Mucosa of stomach (tissue), 1 donor: ENCODE results near the gene ODAD3.
"Not testable (repeated sequence)": the region's sequence is repeated elsewhere in the genome, so short reads cannot be mapped to it uniquely, and the experiment has no call there.

Experiments
- H3K27me3 ChIP-seq: one replicate; pipeline ENCODE4 v1.7.0; 2013; ENCODE audit warnings: mild to moderate bottlenecking, low read length; ENCODE audit not compliant: control insufficient read depth, insufficient read depth
- H3K36me3 ChIP-seq: one replicate; pipeline ENCODE4 v1.7.0; 2013; ENCODE audit warnings: low read length; ENCODE audit not compliant: control insufficient read depth, insufficient read depth
- H3K4me1 ChIP-seq: one replicate; pipeline ENCODE4 v1.7.0; 2013; ENCODE audit warnings: mild to moderate bottlenecking, low read length; ENCODE audit not compliant: control insufficient read depth, insufficient read depth
- H3K4me3 ChIP-seq: one replicate; pipeline ENCODE4 v1.7.0; 2013; ENCODE audit warnings: low read length
- H3K9ac ChIP-seq: one replicate; pipeline ENCODE4 v1.7.0; 2013; ENCODE audit warnings: mild to moderate bottlenecking, low read length, moderate library complexity
- H3K9me3 ChIP-seq: one replicate; pipeline ENCODE4 v1.7.0; 2013; ENCODE audit warnings: mild to moderate bottlenecking, low read length, moderate library complexity; ENCODE audit not compliant: control insufficient read depth
- donor health status: Pancreatic carcinoma.

ODAD3 gene

GRCh38 chr19:11422163-11423065, 12.5 kb downstream of the ODAD3 start:
- Histone ChIP-seq H3K27me3 (peaks cover 53% of the 10 kb centered on the region), H3K4me1 (peaks cover 35% of the 10 kb centered on the region), H3K4me3 (peak overlapping the region; percentile 9)

DNA sequence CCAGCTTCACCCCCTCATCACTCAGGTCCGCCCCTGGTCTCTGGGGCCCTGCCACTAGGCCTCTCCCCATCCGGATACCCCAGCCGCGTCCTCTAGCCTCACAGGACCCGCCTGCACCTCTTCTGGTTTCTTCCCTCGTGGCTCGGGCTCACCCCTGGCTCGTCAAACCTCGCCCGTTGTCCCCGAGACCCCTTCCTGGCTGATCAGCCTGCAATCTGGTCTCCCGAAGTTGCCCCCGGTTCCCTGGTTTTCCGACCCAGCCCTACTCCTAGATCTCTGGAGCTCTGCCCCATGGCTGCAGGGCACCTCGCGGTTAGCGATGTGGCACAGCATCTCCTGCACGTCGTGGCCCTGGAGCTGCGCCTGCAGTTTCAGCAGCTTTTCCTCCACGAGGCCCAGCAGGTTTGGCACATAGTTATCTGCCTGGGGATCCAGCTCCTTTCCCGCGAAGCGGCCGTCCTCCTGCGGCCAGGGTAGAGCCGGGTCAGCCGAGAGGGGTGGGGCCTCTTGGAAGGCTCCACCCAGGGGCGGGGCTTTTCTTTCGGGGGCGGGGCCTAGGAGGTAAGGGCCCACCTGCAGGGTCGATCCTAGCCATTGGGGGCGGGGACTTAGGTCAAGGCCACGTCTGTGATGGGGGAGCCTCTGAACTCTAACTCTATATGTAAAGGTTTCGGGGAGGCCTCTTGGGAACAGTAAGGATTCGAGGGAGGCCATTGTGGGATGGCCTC, 13.4 kb downstream of the ODAD3 start:
- H3K4me3 ChIP-seq: peak overlapping the region; percentile 9
- no peaks in the 10 kb centered on the region for H3K36me3 ChIP-seq
- no peaks in the 10 kb centered on the region for H3K9me3 ChIP-seq
- peaks cover 35% of the 10 kb centered on the region for H3K4me1 ChIP-seq
- H3K27me3 ChIP-seq: peaks cover 53% of the 10 kb centered on the region
- H3K9ac ChIP-seq: no peak overlapping the region

More at GRCh38 chr19:11422163-11423065, 12.5 kb downstream of the ODAD3 start:
- Histone ChIP-seq H3K9ac (peak overlapping the region; percentile 39), H3K36me3 (no peaks in the 10 kb centered on the region), H3K9me3 (no peaks in the 10 kb centered on the region)

DNA sequence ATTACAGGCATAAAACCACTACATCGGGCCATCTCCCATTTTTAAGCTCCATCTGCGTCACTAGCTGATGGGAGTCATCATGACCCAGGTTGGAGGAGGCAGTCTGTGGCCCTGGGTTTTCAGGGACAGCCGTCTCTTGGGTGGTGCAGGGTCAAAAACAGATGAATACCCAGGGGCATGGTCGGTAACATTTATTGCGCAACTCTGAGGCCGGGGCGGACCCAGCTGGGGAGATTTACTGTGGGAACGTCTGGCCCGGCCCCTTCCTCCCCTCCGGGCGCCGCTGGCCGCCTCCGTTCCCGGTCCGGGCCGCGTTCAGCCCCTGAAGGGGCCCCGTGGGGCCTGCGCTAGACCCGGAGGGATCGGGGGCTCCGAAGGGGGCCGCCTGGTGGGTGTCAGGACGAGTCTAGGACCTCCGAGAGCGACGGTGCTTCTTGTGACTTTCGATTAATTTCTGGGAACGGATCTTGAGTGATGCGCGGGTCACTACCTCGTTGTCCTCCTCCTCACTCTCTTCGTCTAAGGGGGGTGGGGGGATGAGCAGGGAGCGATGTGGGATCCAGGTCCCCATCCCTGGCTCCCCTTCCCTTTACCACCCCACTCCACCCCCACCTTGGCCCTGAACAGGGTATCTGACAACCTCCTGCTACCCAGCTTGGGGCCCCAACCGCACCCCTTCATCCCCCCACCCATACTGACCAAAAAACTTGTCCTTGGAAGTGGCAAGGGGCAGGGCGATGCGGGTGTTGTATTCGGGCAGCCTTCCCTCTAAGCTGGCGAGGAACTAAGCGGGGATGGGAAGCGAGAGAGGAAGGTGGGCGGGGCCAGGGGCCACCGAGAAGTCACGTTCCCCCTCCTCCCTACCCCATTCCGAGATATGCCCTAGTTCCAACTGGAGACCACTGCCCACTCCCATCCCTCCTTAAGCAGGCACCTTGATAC, 14.2 kb downstream of the ODAD3 start:
- Histone ChIP-seq H3K27me3 (peaks cover 53% of the 10 kb centered on the region), H3K36me3 (no peaks in the 10 kb centered on the region), H3K9ac (peak overlapping the region; percentile 50), H3K4me1 (peaks cover 35% of the 10 kb centered on the region), H3K9me3 (no peaks in the 10 kb centered on the region), H3K4me3 (no peak overlapping the region)

- Histone ChIP-seq H3K27me3 (peaks cover 50% of the 10 kb centered on the region), H3K36me3 (no peaks in the 10 kb centered on the region), H3K4me1 (peaks cover 35% of the 10 kb centered on the region), H3K9ac (peak within 1 kb of the TSS; percentile 59), H3K4me3 (peak within 1 kb of the TSS; percentile 56), H3K9me3 (no peaks in the 10 kb centered on the region)
Observed at GRCh38 chr19:11418549-11419506, 16.1 kb downstream of the ODAD3 start, which contains the start of gene RGL3. TSS of gene RGL3 (minus strand) at chr19:11419314. CDS start at chr19:11419278, 36 bp downstream.

DNA sequence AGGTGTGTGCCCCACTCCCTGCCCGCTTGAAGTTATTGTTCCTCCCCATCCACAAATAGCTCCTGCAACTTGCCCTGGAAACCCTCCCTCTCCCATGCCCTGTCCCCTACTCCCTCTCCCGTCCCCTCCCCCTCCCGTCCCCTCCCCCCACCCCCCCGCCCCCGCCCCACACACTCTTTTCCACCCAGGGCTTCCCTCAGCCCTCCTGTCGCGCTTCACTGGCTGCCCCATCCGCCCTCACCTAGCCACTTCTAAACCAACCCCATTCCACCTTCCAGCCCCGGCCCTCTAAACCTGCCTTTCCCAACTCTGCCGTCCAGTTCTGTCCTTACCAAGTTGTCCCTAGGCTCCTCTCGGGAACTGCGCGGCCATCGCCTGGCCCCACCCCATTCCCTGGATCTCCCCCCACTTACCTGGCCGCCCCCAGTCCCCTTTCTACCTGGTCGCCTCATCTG, 16.8 kb downstream of the ODAD3 start:
- H3K4me3 ChIP-seq: no peak overlapping the region
- H3K27me3 ChIP-seq: peaks cover 43% of the 10 kb centered on the region
- H3K36me3 ChIP-seq: no peaks in the 10 kb centered on the region
- peak overlapping the region; percentile 59 for H3K9ac ChIP-seq
- no peaks in the 10 kb centered on the region for H3K9me3 ChIP-seq
- peaks cover 35% of the 10 kb centered on the region for H3K4me1 ChIP-seq

- no peaks in the 10 kb centered on the region for H3K36me3 ChIP-seq
- no peak overlapping the region for H3K4me3 ChIP-seq
- no peak overlapping the region for H3K9ac ChIP-seq
- H3K27me3 ChIP-seq: peaks cover 27% of the 10 kb centered on the region
- H3K9me3 ChIP-seq: no peaks in the 10 kb centered on the region
- peaks cover 20% of the 10 kb centered on the region for H3K4me1 ChIP-seq
Observed at GRCh38 chr19:11416346-11417052, 18.4 kb downstream of the ODAD3 start.

DNA sequence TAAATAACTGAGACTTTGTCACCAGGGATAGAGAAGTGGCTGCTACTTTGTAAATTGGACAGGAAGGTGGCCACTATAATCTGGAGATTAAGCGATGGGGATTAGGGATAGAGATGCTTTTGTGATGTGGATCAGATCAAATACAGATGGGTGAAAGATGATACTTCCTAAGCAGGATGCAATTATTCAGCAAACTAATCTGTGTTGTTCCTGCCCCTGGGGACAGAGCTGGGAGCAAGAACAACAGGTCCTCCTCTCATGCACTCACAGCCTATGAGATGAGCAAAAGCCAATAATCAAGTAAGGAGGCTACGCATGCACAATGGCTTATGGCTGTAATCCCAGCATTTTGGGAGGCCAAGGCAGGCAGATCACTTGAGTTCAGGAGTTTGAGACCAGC, 20.4 kb downstream of the ODAD3 start:
- Histone ChIP-seq H3K4me1 (peaks cover 7% of the 10 kb centered on the region), H3K9me3 (no peaks in the 10 kb centered on the region), H3K27me3 (peaks cover 8% of the 10 kb centered on the region), H3K4me3 (no peak overlapping the region), H3K36me3 (no peaks in the 10 kb centered on the region), H3K9ac (no peak overlapping the region)

- H3K27me3 ChIP-seq: no peaks in the 10 kb centered on the region
- H3K4me1 ChIP-seq: no peaks in the 10 kb centered on the region
- H3K9me3 ChIP-seq: no peaks in the 10 kb centered on the region
Observed at GRCh38 chr19:11410682-11411081, 24.2 kb downstream of the ODAD3 start.

DNA sequence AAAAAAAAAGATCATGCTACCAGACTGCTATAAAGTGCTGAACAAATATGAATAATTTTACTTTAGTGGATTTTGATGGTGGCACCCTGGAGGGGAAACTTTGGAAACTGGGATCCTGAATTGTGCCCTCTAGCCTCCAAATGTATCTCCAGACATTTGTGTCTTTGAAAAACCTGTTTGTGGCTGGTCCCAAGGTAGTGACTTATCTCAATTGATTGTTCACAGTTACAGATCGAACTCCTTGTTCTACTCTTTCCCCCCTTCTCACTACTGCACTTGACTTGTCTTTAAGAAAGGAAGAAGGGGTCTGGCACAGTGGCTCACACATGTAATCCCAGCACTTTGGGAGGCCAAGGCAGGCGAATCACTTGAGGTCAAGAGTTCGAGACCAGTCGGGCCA, 26.3 kb downstream of the ODAD3 start:
- Histone ChIP-seq H3K27me3 (no peaks in the 10 kb centered on the region), H3K9ac (no peak overlapping the region), H3K4me3 (no peak overlapping the region), H3K36me3 (no peaks in the 10 kb centered on the region), H3K4me1 (no peaks in the 10 kb centered on the region), H3K9me3 (no peaks in the 10 kb centered on the region)

More at GRCh38 chr19:11410682-11411081, 24.2 kb downstream of the ODAD3 start:
- no peaks in the 10 kb centered on the region for H3K36me3 ChIP-seq
- no peak overlapping the region for H3K4me3 ChIP-seq
- no peak overlapping the region for H3K9ac ChIP-seq

DNA sequence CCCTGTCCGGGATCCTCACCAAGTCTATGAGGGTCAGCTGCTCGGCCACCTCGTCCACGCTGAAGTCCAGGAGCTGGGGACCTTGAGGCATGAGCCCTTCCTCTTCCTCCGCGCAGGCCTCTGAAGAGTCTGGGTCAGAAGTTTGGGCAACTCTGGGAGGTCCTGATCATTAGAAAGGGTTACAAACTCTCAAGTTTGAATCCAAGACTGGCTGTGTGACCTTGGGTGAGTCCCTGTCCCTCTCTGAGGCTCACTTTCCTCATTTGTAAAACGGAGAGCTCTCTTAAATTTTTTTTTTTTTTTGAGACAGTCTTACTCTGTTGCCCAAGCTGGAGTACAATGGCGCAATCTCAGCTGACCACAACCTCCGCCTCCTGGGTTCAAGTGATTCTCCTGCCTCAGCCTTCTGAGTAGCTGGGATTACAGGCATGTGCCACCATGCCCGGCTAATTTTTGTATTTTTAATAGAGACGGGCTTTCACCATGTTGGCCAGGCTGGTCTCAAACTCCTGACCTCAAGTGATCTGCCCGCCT, 28.2 kb downstream of the ODAD3 start:
- H3K27me3 ChIP-seq, H3K36me3 ChIP-seq, H3K9ac ChIP-seq, H3K4me3 ChIP-seq, H3K4me1 ChIP-seq, H3K9me3 ChIP-seq: not testable (repeated sequence)
